ENCODE results near the gene STAG3. TPM values are rescaled to one million over a fixed set of nuclear protein-coding genes. Genes with fewer than 3 reads are reported as not detected.

Gene STAG3
- total and polyA plus RNA-seq, 2 experiments from 2014 or later: 4.6 to 4.7 TPM

DNA sequence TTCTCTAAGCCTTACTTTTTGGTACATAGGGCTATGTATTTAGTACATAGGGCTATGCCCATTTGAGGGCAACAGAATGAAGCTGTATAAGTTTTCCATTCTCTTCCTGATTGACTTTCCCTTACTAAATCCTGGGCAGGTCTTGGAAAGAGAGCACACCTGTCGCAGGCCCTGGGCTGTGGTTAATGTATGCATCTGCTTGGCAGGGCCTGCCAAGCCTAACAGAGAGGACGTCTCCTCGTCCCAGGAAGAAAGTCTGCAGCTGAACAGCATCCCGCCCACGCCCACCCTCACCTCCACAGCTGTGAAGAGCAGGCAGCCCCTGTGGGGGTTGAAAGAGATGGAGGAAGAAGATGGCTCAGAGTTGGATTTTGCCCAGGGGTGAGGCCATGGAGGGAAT lies 33.1 kb downstream of the STAG3 start (continued):
- TF ChIP-seq, protein P1, sequence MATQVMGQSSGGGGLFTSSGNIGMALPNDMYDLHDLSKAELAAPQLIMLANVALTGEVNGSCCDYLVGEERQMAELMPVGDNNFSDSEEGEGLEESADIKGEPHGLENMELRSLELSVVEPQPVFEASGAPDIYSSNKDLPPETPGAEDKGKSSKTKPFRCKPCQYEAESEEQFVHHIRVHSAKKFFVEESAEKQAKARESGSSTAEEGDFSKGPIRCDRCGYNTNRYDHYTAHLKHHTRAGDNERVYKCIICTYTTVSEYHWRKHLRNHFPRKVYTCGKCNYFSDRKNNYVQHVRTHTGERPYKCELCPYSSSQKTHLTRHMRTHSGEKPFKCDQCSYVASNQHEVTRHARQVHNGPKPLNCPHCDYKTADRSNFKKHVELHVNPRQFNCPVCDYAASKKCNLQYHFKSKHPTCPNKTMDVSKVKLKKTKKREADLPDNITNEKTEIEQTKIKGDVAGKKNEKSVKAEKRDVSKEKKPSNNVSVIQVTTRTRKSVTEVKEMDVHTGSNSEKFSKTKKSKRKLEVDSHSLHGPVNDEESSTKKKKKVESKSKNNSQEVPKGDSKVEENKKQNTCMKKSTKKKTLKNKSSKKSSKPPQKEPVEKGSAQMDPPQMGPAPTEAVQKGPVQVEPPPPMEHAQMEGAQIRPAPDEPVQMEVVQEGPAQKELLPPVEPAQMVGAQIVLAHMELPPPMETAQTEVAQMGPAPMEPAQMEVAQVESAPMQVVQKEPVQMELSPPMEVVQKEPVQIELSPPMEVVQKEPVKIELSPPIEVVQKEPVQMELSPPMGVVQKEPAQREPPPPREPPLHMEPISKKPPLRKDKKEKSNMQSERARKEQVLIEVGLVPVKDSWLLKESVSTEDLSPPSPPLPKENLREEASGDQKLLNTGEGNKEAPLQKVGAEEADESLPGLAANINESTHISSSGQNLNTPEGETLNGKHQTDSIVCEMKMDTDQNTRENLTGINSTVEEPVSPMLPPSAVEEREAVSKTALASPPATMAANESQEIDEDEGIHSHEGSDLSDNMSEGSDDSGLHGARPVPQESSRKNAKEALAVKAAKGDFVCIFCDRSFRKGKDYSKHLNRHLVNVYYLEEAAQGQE (IDR thresholded peaks at IDR 0.05; ENCODE audit: unreplicated experiment): no peak
- no peak for TF ChIP-seq EZH2phosphoT487 (IDR thresholded peaks at IDR 0.05; ENCODE audit: unreplicated experiment)
- TF ChIP-seq ZNF331 (CRISPR knock-in tag; IDR thresholded peaks at IDR 0.05; ENCODE audit: low read depth): no peak

DNA sequence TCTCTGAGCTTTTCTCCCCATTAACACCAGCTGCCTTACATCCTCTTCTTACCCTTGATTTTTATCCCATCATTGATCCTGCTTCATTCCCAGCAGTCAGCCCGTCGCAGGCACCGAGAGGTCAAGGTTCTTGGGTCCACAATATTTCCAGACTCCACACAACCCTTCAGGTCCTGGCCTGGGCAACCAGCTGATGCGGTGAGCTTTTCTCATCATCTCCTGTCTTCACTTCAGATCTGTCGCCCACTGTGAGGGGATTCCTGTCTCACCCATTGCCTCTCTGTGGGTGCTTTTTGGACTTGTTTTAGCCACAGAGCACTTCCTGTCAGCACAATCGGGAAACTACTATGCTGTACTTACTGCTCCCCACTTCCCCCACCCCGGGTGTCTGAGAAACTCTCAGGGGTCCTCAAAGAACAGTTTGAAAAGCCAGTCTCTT lies 33.6 kb downstream of the STAG3 start:
- no peaks in the 10 kb centered on the region for H3K9me2 ChIP-seq (ENCODE audit: insufficient read depth)
- no peak overlapping the region for H2AFZ ChIP-seq
- H3K4me1 Mint-ChIP-seq: peaks cover 12% of the 10 kb centered on the region
- no peaks in the 10 kb centered on the region for H3K36me3 Mint-ChIP-seq (ENCODE audit: low read depth)
- no peak overlapping the region; the same call in 1 of the 2 replicates for H3K27ac Mint-ChIP-seq
- peaks cover 59% of the 10 kb centered on the region for H3K27me3 ChIP-seq (ENCODE audit: insufficient read depth)
- no peak overlapping the region; the same call in 2 of the 3 replicates for H3K4me3 Mint-ChIP-seq
- peaks cover 5% of the 10 kb centered on the region; the same call in 1 of the 2 replicates for H3K4me1 ChIP-seq (ENCODE audit: insufficient read depth)
- H3F3A ChIP-seq (replicated peaks; ENCODE audit: low read depth): no peaks in the 10 kb centered on the region
- no peak overlapping the region for H3K27ac ChIP-seq (ENCODE audit: low read depth)
- no peaks in the 10 kb centered on the region for H3K79me2 ChIP-seq (replicated peaks; ENCODE audit: insufficient read depth)
- H3K36me3 ChIP-seq (ENCODE audit: insufficient read depth): no peaks in the 10 kb centered on the region
- no peak overlapping the region for H3K4me3 ChIP-seq
- no peak overlapping the region for H3K4me2 ChIP-seq
- peaks cover 14% of the 10 kb centered on the region for H3K27me3 Mint-ChIP-seq (ENCODE audit: insufficient read depth, low read depth, poor library complexity)
- H4K20me1 ChIP-seq (replicated peaks; ENCODE audit: insufficient read depth): peaks cover 2% of the 10 kb centered on the region; the same call in 1 of the 2 replicates
- ATAC-seq: no peak
- no peaks in the 10 kb centered on the region for H3K9me3 Mint-ChIP-seq
- DNase-seq (ENCODE audit: low spot score): no peak
- TF ChIP-seq, protein P2, sequence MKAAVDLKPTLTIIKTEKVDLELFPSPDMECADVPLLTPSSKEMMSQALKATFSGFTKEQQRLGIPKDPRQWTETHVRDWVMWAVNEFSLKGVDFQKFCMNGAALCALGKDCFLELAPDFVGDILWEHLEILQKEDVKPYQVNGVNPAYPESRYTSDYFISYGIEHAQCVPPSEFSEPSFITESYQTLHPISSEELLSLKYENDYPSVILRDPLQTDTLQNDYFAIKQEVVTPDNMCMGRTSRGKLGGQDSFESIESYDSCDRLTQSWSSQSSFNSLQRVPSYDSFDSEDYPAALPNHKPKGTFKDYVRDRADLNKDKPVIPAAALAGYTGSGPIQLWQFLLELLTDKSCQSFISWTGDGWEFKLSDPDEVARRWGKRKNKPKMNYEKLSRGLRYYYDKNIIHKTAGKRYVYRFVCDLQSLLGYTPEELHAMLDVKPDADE (IDR thresholded peaks at IDR 0.05): no peak
- no peak for TF ChIP-seq EZH2phosphoT487 (IDR thresholded peaks at IDR 0.05; ENCODE audit: unreplicated experiment)
- TF ChIP-seq ZNF114 (CRISPR knock-in tag; IDR thresholded peaks at IDR 0.05): no peak
- no peak for TF ChIP-seq JUNB (IDR thresholded peaks at IDR 0.05; ENCODE audit: unreplicated experiment)
- TF ChIP-seq, protein P3, sequence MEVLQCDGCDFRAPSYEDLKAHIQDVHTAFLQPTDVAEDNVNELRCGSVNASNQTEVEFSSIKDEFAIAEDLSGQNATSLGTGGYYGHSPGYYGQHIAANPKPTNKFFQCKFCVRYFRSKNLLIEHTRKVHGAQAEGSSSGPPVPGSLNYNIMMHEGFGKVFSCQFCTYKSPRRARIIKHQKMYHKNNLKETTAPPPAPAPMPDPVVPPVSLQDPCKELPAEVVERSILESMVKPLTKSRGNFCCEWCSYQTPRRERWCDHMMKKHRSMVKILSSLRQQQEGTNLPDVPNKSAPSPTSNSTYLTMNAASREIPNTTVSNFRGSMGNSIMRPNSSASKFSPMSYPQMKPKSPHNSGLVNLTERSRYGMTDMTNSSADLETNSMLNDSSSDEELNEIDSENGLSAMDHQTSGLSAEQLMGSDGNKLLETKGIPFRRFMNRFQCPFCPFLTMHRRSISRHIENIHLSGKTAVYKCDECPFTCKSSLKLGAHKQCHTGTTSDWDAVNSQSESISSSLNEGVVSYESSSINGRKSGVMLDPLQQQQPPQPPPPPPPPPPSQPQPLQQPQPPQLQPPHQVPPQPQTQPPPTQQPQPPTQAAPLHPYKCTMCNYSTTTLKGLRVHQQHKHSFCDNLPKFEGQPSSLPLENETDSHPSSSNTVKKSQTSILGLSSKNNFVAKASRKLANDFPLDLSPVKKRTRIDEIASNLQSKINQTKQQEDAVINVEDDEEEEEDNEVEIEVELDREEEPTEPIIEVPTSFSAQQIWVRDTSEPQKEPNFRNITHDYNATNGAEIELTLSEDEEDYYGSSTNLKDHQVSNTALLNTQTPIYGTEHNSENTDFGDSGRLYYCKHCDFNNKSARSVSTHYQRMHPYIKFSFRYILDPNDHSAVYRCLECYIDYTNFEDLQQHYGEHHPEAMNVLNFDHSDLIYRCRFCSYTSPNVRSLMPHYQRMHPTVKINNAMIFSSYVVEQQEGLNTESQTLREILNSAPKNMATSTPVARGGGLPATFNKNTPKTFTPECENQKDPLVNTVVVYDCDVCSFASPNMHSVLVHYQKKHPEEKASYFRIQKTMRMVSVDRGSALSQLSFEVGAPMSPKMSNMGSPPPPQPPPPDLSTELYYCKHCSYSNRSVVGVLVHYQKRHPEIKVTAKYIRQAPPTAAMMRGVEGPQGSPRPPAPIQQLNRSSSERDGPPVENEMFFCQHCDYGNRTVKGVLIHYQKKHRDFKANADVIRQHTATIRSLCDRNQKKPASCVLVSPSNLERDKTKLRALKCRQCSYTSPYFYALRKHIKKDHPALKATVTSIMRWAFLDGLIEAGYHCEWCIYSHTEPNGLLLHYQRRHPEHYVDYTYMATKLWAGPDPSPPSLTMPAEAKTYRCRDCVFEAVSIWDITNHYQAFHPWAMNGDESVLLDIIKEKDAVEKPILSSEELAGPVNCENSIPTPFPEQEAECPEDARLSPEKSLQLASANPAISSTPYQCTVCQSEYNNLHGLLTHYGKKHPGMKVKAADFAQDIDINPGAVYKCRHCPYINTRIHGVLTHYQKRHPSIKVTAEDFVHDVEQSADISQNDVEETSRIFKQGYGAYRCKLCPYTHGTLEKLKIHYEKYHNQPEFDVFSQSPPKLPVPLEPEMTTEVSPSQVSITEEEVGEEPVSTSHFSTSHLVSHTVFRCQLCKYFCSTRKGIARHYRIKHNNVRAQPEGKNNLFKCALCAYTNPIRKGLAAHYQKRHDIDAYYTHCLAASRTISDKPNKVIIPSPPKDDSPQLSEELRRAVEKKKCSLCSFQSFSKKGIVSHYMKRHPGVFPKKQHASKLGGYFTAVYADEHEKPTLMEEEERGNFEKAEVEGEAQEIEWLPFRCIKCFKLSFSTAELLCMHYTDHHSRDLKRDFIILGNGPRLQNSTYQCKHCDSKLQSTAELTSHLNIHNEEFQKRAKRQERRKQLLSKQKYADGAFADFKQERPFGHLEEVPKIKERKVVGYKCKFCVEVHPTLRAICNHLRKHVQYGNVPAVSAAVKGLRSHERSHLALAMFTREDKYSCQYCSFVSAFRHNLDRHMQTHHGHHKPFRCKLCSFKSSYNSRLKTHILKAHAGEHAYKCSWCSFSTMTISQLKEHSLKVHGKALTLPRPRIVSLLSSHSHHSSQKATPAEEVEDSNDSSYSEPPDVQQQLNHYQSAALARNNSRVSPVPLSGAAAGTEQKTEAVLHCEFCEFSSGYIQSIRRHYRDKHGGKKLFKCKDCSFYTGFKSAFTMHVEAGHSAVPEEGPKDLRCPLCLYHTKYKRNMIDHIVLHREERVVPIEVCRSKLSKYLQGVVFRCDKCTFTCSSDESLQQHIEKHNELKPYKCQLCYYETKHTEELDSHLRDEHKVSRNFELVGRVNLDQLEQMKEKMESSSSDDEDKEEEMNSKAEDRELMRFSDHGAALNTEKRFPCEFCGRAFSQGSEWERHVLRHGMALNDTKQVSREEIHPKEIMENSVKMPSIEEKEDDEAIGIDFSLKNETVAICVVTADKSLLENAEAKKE (CRISPR knock-in tag; IDR thresholded peaks at IDR 0.05): no peak
- no peak for TF ChIP-seq STAT1 (IDR thresholded peaks at IDR 0.05; ENCODE audit: unreplicated experiment)
- TF ChIP-seq, protein P1 (IDR thresholded peaks at IDR 0.05; ENCODE audit: unreplicated experiment): no peak
- no peak for TF ChIP-seq NANOG (IDR thresholded peaks at IDR 0.05; ENCODE audit: borderline replicate concordance)

Measured in GM23338 (cell line).